HG02610 (cell line): ENCODE data around the gene EIF3K.

Experiments used
- ATAC-seq: cut with Tn5 transposase; IDR thresholded peaks from one replicate; pipeline ENCODE4 v1.9.1; 2021; ENCODE audit warnings: mild to moderate bottlenecking, moderate library complexity; ENCODE audit not compliant: unreplicated experiment

The EIF3K gene

DNA sequence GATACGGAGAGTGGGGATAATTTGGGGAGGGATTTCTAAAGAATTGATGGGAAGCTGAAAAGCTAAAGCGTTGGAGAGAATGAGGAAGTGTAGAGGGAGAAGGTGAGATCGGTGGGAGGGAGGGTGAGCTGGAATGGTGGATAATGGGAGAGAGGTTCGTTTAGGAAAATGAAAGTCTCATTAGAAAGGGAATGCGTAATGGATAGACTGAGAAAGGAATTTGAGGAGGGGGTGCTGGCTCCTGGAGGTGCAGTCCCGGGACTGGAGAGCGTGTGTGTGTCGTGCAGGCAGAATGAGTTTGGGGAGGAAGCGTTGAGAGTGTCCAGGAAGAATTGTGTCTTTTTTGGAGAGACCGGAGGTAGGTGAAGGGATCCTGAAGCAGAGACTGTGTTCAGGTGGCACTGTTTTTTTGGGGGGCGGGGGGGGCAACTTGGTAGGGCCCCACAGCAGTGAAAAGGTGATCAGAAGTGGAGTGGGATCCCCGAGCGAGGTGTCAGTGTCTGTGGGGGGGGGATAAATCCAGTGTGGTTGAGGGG lies 29.8 kb downstream of the EIF3K start:
- no peak for ATAC-seq

DNA sequence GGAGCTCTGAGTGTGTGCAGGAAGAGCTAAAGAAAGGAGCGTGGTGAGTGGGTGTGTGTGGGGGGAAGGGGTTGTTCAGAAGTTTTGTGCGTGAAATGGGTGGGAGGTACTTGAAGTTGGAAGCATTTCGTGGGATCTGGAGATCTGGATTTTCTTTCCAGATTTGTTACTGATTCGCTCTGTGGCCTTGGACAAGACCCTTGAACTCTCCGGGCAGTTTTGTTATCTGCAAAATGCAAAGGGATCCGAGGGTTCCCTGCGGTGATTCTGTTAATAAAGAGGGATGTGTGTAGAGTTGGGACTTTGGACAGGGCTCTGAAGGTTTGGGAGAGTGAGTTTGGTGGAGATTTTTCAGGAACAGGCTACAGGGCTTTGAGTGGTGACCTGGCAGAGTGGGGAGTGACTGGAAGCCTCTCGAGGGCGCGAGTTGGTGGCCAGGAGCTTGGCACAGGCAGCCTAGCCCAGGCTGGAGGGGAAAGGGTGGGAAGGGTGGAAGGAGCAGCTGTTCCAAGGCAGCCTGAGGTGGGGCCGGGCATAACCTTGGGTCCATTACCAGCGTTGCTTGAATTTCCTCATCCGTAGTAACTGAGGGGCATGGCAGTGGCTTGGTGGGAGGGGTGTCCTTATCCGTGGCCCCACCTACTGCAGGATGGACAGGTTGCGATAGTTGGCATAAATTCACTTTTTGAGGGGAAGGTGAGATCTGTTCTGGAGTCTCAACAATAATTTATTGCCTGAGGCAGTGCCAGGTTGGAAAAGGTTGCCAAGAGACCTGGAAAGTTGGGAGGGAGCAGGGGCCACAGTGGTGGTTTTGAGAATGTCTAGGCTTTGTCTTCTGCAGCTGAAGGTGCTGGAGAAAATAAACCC lies 30.6 kb downstream of the EIF3K start:
- no peak for ATAC-seq

DNA sequence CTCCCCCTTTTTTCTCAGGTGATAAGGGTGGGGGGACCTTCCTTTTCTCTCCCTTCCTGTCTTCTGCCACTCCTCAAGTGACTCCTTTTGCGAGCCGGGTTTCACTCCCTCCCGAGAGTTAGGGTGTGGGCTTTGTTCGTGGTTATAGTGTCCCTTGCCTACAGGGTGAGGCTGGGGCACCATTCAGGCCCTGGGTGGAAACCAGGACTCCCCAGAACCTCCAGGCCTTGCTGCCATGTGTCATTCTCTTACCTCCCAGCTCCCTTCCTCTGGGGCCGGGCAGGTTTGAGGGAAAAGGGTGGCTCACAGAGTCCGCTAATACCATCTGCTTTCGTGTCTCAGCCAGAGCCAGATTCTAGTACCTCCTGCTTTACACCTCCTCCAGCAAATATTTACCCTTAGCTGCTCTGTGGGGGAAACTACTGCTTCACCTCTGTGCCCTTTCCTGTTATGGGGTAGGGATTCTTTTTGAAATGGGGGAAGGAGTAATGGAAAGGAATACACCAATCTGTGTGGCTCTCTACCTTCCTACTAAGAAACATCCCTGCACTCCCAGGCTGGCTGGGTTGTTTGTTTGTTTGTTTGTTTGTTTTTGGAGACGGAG lies 31.3 kb downstream of the EIF3K start:
- no peak for ATAC-seq

DNA sequence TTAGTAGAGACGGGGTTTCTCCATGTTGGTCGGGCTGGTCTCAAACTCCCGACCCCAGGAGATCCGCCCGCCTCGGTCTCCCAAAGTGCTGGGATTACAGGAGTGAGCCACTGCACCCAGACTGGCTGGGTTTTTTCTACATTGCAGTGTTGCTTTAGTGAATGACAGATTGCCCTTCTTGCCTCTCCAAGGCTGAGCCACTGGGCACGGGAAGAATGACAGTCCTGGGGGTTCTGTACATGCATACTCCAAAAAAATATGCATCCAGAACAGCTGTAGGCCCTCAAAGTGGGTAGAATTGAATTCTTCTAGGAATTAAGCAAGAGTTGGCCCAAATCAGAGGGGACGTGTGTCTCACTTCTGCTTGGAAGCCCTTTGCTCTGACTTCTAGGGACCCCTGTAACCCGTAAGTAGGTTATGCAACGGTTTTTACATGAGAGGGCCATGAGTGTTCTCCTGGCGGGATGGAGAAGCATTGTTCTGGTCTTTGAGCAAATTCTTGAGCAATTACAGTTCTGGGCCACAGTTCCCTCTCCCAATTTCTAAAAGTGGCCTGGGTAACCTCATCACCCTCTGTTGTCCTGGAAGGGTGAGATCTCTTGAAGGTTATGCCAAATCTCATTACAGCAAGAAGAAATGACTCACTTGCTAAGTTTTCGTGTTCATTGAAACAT lies 32.1 kb downstream of the EIF3K start:
- no peak for ATAC-seq

DNA sequence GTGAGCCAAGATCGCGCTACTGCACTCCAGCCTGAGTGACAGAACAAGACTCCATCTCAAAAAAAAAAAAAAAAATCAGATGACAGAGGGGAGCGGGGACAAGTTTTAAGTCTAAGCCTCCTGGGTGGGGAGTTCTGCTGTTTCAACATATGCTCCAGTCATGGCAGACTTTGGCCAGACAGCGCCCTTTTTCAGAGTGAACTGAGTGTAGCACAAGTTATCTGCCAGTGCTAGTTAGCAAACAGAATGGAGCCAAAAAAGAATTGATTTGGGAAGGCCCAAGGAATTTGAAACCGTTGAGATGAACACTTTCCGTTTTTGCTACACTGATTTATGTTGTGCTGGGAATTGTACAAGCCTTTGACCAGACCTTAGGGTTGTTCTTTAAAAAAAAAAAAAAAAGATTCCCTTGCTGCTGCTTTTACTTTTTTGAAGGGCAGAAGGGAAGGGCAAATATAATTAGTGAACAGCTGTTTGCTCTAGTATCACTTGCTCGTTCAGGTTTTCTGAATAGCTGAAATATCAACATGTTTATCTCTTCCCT lies 34.1 kb downstream of the EIF3K start:
- ATAC-seq: no peak

DNA sequence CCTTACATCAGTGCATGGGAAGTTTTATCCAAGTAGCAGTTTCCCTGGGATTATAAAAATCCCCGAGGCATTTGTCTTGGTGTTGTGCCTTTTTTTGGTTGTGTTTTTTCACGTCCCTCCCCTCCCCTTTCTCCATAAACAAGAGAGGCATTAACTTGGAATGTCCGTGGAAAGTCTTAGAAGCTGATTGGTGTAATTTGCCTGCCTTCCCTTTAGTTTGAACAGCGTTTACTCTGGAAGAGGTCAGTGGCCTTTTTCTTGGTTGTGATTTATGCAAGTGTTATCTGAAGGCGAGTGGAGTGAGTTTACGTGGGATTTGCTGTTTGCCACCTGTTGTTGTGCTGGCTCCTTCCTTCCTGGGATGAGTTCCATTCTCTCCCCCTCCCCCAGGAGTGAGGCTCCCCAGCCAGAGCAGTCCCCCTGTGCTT lies 35.7 kb downstream of the EIF3K start:
- ATAC-seq: no peak

DNA sequence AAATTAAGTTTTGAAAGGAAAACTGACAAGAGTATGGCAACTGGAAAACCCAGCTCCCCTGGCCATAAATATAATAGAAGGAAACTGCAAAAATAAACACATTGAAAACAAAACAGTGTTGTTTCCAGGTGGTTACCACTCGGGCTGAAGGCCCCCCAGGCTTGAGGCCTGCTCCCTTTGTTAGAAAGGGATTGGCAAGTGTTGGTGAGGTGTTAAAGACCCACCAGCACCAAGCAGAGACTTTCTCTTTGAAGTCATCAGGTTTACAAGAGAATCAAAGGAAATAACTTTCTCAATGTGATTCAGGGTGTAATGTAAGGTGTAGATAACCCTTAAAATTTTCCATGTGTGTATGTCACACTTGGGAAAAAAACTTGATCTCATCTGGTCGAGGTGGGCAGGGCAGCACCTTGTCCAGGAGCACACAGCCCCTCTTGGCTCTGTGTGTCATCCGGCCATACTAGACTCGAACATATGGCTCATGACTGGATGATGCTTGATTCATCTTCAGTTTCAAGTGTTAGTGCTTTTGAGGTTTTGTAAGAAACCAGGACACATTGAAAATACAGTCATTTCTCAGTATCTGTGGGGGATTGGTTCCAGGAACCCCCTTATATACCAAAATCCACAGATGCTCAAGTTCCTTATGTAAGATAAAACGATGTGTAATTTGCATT lies 36.3 kb downstream of the EIF3K start:
- ATAC-seq: peak; percentile 61

DNA sequence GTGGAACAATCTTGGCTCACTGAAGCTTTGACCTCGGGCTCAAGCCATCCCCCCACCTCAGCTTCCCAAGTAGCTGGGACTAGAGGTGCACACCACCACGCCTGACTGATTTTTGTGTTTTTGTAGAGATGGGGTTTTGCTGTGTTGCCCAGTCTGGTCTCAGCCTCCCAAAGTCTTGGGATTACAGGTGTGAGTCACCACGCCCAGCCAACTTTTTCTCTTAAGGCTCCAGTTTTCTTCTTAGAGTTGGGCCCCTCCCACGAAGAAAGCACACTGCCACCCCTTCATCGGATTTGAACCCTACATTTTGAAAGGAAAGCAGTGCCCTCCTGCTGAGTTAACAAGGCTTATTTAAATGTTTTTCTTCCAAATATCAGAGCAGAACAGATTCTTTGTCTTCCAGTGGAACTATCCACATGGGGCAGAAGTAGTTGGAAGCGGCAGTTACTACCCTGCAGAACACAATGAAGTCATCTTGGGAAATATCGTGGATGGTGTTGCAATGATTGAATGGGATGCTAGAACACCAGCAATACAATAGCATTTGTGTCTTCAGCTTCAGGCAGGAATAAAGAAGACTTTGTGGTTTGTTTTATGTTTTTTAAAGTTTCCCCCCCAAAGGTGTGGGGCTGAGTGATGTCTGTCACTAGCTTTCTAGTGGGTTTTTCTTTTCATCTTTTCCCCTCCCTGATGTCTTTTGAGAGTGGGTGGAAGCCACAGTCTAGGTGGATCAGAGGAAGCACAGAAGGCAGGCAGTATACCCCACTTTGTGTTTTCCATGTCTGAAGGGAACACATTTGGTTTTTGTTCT lies 37.4 kb downstream of the EIF3K start:
- no peak for ATAC-seq

DNA sequence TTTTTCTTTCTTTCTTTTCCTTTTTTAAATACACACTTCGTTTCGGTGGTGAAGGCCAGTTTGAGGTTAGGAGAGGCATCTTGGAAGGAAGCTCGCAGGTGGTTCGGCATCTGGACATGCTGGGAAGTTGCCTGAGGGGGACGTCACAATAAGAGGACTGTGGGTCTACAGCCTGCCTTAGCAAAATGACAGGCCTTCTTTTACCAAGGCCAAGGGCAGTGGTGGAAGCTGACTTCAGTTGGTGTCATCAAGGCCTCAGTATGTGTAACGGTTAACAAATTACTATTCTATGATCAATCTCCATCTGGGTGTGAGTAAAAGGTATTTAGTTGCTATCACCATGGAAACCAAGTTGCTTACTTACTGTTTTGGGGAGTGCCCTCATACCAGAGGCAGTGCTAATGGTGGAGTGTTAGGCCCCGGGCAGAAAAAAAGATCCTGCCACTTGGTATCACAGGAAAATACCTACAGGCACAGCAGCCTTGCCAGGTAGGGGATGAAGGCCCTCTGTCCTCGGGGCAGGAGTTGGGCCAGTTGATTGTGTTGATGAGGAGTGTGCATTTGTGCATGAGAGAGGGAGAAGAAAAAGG lies 38.7 kb downstream of the EIF3K start:
- no peak for ATAC-seq

DNA sequence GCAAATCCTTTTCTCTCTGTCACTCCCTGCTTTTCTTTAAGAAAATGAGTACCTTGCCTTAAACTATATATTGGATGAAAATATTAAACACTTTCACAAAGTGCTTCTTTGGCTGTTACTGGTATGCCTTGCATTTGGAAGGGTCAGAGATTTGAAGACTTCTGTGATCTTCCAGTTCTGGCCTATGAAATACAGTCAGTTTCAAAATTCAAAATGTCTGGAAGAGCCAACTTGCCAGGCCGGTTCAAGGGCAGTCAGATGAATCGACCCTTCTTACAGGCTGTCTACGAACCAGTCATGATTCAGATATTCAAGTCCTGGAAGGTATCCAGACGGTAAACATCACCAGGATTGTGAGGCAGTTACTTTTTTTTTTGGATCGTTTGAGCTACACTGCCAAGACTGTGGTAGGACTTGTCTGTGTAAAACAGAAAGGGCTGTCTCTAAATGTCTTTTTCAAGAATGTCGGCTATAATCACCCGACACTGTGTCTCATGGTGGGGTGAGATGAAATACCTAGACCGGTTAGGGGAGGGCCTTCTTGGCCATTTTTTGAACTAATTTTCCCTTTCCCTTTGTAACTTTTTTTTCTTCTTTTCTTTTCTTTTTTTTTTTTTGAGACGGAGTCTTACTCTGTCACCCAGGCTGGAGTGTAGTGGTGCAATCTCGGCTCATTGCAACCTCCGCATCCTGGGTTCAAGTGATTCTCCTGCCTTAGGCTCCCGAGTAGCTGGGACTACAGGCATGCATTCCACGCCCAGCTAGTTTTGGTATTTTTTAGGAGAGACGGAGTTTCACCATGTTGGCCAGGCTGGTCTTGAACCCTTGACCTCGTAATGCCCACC lies 39.7 kb downstream of the EIF3K start:
- ATAC-seq: no peak

DNA sequence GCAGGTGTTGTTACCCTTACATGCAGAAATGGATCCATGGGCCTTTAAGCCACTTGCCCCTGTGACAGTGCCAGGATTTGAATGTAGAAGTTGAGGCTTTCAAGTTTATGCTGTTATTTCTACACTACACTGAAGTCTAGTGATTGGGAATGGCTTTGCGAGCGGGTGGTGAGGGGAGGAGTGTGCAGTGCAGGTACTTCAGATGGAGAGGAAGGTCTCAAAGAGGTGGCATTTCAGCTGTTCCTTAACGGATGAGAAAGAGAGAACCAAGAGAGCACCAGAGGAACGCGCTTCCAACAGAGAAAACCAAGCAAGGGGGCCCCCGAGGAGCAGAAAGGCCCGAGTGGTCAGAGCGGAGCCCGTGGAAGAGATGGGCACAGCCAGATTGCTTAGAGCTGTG lies 41.7 kb downstream of the EIF3K start:
- no peak for ATAC-seq

DNA sequence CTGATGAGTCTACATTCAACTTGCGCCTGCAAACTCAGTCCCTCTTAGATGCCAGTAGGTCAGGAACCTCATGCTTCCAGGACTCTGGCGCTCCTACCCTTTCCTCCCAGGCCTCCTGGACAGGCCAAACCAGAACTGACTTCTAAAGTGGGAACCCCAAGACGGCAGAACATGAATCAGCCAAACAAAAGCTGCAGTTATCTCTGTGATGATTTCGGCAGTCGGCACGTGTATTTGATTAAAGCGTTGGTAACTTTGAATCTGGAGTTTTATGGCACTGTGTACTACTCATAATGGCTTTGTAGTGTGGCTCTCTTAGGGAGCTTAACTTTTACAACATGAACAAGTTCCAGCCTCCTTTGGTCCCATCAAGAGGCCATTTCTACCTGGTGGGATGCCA lies 42.1 kb downstream of the EIF3K start:
- no peak for ATAC-seq

DNA sequence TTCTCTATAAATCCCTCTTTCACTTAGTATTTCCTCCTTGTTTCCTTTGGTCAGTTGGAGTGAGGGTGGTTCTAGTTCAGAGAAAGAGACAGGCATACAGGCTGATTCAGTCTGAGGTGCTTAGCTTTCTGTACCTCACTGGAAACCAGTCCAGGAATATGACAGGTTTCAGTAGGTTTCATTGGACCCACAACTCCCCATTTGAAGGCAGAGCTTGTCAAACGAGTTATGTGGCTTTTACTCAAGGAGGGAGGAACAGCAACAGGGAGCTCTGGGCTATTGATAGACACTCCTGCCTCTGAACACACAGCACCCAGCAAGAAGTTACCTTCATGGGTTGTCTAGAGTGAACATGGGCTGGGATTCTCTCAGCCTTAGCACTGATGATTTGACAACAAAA lies 43.0 kb downstream of the EIF3K start:
- no peak for ATAC-seq

DNA sequence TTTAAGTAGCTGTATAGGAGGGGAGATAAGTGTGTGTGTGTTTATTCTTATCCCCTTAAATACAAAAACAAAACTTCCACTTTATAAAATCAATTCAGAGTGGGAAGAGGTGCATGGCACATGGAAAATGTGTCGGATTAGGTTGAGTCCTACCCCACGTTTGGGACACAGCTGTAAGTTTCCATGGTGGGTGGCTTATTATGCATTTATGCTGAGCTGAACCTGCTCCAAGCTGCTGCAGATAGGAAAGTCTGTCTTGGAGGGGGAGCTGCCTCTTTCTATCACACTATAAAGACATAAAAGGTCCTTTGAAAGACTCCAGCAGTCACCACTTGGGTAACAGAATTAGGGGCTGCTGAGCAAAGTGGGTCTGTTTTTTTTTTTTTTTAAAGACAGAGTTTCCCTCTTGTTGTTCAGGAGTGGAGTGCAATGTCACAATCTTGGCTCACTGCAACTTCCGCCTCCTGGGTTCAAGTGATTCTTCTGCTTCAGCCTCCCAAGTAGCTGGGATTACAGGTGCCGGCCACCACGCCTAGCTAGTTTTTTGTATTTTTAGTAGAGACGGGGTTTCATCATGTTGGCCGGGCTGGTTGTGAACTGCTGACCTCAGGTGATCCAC lies 43.7 kb downstream of the EIF3K start:
- ATAC-seq: no peak

DNA sequence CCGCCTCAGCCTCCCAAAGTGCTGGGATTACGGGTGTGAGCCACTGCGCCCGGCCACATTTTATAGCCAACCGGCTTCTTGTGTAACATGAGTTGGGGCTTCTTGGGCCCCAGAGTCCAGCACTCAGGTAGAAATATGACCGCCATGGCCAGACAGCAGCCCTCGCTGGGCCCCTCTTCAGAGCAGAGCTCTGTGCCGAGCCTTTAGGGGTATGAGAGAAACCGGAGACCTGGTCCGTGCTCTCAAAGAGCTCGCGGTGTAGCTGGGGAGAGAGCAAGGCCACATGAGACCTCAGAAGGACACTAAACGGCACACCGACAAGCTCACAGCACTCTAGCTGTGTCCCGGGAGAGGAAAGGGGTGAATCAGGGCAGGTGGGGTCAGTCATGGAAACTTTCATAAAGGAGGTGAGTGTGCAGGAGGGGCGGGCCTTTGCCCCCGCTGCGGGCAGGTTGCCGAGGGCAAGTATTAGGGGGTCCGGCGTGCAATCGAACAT lies 44.2 kb downstream of the EIF3K start:
- ATAC-seq: no peak

DNA sequence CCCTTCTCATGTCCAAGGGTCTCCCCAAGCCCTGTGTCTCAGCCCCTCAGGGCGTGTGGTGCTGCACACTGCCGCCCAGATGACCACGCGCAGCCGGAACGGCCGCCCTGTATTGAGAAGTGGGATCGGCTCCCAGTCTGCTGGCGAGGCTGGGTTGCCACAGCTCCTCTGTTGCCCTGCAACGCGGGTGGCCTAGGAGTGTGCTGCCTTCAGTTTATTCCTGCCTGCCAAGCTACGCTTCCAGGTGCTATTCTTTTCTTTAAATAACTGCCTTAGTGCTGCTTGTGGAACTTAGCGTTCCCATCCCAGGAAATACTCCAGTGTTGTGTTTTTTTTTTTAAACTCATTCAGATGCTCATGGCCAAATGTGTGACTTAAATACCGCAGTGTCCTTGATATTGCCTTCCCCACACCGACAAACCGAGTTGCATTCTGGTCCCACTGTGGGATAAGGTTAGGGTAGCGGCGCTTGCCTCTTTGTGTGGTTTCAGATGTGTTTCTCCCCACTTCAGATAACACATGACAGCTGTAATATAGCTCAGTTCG lies 45.0 kb downstream of the EIF3K start:
- no peak for ATAC-seq

DNA sequence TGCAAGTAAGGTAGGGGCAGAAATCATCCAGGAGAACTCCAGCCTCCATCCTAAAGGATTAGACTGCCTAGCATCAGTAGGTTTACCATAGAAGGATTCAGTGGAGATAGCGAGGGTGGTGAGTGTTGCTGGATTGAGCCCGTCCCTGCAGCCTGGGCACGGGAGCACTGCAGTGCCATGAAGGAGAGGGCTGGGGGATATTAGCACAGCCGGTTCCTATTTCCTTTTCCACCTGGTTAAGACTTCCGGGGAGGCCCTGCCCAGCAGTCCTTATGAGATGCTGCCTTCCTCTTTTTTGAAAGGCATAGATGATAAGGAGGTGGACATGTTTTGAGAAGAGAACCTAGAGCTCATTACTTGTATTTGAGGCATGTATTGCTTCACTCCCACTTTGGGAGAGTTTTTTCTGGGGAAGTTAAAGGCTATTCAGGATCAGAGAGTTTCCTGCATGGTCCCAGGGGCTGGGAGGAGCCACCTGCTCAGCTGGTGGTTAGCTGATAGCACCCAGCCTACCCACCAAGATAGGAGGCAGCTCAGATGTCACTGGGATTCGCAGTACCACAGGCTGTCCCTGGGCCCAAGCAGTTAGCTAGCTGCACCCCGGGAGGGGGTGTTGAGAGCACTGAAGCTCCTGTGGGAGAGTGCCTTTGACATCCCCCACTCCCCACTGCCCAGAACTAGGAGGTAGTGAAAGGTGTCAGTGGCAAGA lies 45.7 kb downstream of the EIF3K start:
- ATAC-seq: no peak
